ENCODE measurements around the gene SLC39A2.
"Not testable (repeated sequence)": the region's sequence is repeated elsewhere in the genome, so short reads cannot be mapped to it uniquely, and the experiment has no call there.

SLC39A2 gene

DNA sequence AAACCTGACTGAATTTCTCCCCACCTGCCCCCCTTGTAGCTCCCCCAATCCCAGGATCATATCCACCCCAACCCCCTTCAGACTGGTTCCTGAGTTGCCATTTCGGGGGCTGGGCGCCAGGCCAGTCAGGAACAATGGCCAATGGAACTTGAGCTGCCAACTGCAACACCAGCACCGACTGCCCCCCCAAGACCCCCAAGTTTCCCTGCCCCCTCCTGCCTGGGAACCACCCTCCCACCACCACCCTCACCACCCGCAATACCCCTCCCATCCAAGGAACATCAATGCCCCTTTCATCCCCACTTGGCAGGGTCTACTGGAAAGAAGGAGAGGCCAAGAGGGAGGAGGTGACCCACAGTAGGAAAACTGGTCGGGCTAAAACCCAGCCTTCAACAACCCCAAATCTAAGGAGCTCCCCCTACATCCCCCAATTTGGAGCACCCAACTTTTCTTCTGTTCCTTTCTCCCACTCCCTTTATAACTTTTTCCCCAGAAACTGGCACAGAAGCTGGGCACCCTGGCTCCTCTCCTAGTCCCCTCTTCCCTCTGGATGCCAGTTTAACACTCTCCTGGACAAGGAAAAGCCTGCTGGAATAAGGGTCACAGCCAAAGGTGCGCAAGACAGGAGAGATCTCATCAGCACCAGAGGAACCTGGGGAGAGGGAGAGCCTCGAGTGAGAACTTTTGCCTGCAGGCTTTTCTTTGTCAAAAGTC is 27.3 kb downstream of the SLC39A2 start:
- no peak for DNase-seq

DNA sequence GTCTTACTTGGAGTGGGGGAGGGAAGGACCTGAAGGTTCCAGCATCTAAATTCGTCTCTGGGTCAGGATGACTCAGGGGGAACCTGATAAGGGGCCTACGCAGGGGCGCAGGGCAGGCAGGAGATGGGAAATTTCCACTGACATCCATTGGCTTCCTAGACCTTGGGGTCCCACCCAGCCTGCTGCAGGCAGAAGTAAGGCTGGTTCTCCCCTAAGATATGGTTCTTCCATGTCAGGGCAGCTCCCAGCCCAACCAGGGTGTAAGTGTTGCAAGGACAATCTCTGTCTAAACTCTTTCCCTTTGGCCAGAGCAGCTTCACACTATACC is 27.9 kb downstream of the SLC39A2 start:
- no peak for DNase-seq

DNA sequence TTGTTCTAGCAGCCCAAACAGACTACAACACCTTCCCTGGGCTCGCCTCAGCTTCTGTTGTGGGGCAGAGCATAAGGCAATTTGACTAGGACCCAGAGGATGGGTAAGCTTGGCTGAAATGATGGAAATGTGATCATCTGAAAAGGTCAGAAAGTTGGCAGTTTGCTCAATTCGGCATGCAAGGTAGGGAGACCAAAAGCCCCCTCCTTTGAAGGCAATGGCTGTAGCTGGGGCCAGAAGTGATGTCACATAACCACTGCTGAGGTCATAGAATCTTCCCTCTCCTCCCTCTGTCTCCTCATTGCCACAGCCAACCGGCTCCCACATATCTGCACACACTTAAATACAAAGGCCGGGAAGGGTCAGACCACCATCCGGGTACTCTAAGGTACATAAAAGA is 30.8 kb downstream of the SLC39A2 start, which contains the start of gene TPPP2:
Gene TPPP2 (plus strand): TSS at position 301 of the 400 bp plus-strand sequence. CDS start 365 bp downstream, outside the sequence.
- no peak for DNase-seq

DNA sequence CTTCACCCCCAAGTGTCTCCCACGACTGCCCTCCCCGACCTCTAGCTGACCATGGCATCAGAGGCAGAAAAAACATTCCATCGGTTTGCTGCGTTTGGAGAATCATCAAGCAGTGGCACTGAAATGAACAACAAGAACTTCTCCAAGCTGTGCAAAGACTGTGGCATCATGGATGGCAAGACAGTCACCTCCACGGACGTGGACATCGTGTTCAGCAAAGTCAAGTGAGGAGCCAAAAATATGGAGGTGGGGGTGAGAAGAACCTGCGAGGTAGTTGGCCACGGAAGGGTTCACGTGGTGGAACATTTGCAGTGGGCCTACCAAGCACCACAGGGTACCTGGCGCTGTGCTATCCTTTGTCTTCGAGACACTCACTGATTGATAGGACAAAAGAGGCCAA is 31.4 kb downstream of the SLC39A2 start:
- DNase-seq = no peak

DNA sequence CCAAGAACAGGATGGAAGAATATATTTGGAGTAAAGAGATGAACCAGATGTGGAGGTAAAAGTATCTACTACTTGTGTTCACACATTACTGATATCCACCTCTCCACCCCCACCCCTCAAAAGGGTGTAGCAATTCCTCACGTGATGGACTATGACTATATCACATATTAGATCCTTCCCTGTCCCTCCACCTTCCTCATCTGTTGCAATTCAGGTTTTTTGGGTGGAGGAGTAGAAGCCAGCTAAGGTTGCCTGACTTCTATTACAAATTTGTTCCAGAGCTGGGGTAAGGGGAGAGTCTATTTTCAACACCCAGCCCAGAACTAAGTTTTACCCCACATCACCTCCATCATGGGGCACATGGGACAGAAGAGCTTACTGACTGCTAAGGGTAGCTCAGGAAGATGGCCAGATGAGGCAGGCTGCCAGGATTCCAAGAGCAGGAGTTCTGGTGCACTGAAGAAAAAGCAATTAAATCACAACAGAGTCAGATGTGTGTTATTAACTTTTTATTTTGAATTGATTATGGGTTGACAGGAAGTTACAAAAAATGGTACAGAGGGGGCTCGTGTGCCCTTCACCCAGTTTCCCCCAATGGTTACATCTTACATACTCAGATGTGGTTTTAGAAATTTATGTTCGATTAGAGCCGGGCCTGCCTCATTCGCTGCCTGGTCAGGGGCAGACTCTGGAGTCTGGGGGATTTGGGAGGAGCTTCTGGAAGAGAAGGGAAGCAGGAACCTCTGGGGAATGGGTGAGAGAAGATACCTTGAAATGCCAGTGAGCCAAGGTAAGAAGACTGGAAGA is 33.4 kb downstream of the SLC39A2 start:
- no peak for DNase-seq

DNA sequence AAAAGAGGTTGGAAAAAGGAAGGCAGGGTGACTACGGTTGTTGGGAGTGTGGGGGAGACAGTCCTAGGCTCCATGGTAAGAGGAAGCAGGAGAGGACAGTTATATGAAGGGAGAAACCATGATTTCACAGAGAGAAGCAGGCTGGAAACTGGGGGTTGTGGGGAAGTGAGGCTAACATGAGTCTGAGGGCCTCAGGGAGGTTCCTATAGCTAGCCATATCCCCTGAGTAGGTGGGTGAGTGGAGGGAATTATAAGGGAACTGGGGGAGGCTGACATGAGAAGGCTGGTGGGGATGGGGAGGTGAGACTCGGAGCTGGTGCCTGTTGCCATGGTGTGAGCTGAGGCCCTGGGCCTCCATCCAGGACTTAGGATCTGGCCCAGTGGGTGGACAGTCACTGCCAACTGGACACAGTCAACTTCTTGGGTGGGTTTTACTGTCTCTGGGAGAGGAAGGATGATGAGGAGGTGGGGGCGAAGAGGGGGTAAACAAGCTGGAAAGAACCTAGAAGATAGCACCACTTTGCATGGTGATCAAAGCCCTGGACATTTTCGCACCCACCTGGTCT is 34.1 kb downstream of the SLC39A2 start:
- DNase-seq = no peak

DNA sequence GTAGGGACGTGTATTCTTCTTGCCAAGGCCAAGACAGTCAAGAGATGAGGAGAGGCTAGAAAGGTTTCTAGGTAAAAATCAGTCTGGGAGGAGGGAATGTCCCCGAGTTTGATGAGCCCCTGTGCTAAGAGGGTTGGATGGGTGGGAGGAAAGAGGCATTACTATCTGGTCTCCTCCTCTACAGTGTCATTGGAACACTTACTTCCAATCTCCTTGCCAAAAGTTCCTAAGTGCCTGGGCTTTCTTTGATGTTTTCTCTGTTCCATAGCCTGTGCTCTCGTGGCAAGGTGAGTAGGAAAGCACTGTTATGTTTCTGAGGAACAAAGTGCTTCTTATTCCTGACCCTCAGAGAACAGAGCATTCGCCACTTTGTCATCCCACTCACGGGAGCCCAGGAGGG is 35.6 kb downstream of the SLC39A2 start, which contains the start of gene RNASE13:
Gene RNASE13 (minus strand): TSS at position 101 of the 400 bp plus-strand sequence. CDS start 519 bp downstream, outside the sequence.
- no peak for DNase-seq

DNA sequence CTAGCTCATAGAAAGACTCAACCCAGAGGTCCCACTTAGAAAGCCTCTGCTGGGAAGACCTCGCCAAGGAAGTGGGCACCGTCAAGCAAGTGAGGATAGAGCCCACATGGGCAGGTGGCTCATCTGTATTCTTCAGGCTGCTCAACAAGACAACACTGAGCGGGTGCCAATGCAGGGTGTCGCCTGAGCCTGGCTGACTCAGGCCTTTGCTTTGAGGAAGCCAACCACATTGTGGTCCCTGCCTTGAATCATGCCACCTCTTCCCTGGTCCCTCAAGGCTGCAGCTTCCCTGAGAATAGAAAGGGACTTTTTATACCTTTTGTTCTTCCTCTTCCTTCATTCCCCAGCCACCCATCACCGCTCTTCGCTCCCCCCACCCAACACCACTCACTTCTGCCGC is 37.7 kb downstream of the SLC39A2 start:
- no peak for DNase-seq

DNA sequence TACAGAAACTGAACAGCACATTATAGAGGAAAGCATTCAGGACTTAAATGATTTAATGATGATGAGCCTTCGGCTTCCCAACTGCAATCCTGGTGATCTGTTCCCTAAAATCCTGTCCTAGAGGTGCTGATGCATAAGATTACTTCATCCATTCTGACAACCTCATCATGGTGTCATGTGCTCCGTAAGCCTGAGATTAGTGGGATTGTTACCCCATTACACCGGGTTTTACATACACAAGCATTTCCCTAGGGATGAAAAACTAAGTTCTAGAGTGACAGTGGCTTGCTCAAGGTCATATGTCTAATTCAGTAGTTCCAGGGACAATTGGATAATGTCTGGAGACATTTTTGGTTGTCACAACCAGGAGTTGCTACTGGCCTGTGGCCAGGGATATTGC is 38.1 kb downstream of the SLC39A2 start:
- DNase-seq = no peak

DNA sequence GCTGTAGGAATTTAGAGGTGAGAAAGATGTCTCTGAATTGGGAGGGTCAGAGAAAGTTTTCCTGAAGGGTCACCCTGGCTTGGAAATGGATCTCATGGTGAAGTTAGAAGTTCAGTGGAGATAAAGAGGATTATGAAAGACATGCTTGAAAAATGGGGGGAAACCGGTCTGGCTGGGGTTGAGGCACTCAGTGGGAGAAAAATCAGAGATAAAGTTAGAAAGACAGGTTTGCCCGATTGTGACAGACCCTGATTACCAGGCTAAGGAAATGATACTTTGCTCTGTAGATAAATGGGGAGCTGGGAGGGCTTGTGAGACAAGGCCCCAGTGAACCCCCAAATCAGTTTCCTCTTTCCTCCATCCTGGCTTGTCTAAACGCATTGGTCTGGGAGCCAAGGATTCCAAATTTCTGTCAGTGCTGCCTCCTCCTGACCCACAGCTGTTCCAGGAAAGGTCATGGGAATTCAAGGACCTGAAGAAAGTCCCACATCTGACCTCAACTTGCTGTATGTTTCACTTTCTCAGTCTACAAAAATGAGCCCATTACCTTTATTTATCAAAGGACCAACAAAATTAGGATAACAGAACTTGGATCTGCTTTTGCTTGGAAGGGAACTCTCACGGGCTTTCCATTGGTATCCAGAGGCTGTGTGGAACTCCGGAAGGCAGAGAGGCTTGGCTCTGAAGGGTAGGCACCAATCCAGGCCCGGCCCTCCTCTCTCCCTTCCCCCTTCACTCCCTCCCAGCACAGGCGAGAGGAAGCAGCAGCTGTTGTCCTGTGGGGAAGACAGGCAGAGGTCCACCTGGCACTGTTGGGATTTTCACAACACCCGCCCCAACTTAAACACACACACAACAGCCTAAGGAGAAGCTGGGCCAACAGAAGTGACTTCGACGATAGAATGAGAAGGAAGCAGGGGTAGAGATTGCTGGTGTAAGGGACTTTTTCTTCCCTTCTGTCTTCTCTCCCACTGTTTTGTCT is 39.6 kb downstream of the SLC39A2 start:
- peak; percentile 27 for DNase-seq

DNA sequence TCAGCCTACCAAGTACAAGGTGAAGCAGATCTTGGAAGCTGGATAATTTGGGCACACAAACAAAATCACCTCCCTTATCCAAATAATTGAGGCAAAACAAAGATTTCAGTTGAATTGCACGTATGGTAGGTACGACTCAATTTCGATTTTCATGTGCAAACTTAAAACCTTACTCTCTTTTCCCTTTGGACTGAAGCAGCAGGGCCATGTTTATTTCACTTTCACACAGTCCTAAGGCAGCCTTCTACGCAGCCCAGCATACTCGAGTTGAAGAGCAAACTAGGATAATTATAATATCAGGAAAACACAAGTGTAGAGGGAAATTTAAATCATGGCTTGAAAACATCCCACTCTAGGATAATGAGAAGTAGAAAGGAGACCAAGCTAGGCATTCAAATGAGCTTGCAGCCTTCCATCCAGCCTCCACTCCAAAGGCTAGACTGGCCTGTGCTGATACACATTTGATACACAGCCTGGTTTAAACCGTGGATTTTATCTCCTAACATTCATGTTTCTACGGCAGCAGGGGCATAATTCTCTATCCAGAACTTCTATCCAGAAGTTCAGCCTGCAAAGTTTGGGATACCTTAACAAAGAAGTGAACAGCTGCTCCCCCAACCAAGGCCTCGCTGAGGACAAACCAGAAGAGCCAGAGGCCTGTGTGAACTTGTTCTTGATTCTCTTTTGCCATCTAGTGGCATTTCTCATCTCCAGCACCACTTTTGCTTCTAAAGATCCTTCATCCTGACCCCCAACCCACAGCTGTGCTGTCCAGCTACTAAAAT is 40.7 kb downstream of the SLC39A2 start:
- DNase-seq = peak; percentile 54

DNA sequence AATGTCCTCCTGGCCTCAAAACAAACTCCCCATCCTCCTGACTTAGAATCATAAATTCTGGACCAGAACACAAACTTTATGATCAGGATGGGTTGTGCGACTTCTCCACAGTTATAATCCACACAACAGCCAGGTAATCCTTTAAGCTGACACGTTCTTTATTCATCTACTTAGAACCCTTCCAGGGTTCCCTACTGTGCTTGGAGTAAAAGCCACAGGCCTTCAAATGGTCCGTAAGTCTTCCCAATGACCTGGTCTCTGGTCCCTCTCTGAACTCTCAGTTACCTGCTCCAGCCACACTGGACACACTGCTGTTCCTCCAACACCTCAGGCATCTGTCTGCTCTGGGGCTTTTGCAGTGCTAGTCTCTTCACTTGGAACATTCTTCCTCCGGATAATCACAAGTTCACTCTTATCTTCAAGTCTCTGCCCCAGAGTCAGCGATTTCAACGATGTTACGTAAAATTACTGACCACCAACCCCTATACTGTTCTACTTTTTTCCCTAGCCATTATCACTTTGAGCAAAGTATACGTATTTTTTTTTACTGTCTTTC is 41.4 kb downstream of the SLC39A2 start:
- no peak for DNase-seq

DNA sequence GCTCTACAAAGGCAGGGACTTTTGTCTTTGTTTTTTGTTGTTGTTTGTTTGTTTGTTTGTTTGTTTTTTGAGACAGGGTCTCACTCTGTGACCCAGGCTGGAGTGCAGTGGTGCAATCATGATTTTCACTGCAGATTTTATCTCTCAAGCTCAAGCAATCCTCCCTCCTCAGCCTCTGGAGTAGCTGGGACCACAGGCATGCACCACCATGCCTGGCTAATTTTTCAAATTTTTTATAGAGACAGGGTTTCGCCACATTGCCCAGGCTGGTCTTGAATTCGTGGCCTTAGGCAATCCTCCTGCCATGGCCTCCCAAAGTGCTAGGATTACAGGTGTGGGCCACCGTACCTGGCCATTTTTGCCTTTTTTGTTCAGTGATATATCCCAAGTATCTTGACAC is 41.8 kb downstream of the SLC39A2 start:
- DNase-seq = not testable (repeated sequence)

DNA sequence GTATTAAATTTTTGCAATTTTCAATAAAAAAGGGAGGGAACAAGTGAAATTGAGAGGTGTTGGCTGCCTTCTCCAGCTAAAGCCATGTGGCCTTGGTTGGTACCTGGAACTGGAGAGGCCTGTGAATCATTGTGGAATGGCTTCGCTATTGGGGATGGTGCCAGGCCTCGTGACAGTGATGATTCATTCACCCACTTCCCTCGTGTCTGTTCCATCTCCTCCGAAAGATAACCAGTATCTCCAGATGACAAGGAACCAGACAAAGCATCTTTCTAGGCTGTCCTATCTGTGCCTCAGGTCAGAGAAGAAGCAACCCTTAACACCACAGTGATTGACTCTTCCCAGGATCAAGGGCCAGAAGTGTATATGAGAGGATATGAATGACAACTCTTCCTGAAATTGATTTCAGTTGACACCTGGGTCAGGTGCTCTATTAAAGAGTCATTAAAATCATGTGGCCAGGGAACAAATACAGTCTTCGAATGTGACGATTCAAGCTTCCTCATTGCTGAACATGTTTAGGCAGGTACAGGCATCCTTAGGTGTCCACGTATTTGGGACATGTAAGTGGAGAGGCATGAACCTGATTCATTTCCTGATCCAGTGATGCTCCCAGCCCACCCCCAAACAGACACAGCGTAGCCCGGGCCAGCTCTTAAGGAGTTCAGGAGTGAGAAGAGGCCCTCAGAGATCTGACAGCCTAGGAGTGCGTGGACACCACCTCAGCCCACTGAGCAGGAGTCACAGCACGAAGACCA is 42.8 kb downstream of the SLC39A2 start, which contains the start of gene RNASE7:
Gene RNASE7 (plus strand): TSS at position 687 of the 758 bp plus-strand sequence. CDS start 631 bp downstream, outside the sequence.
- no peak for DNase-seq

DNA sequence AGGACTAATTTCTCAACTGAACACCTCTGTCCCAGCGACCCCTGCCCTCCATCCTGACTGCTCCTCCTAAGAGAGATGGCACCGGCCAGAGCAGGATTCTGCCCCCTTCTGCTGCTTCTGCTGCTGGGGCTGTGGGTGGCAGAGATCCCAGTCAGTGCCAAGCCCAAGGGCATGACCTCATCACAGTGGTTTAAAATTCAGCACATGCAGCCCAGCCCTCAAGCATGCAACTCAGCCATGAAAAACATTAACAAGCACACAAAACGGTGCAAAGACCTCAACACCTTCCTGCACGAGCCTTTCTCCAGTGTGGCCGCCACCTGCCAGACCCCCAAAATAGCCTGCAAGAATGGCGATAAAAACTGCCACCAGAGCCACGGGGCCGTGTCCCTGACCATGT is 43.8 kb downstream of the SLC39A2 start:
- DNase-seq = no peak

DNA sequence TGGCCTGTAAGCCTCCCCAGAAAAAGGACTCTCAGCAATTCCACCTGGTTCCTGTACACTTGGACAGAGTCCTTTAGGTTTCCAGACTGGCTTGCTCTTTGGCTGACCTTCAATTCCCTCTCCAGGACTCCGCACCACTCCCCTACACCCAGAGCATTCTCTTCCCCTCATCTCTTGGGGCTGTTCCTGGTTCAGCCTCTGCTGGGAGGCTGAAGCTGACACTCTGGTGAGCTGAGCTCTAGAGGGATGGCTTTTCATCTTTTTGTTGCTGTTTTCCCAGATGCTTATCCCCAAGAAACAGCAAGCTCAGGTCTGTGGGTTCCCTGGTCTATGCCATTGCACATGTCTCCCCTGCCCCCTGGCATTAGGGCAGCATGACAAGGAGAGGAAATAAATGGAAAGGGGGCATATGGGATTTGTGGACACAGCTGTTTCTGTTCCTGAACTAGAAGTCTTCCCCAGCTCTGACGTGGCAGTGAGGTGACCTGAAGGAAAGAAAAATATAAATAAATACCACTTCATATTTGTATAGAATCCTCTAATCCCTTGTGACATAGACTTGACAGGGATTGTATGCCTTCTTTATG is 44.4 kb downstream of the SLC39A2 start:
- DNase-seq = no peak

DNA sequence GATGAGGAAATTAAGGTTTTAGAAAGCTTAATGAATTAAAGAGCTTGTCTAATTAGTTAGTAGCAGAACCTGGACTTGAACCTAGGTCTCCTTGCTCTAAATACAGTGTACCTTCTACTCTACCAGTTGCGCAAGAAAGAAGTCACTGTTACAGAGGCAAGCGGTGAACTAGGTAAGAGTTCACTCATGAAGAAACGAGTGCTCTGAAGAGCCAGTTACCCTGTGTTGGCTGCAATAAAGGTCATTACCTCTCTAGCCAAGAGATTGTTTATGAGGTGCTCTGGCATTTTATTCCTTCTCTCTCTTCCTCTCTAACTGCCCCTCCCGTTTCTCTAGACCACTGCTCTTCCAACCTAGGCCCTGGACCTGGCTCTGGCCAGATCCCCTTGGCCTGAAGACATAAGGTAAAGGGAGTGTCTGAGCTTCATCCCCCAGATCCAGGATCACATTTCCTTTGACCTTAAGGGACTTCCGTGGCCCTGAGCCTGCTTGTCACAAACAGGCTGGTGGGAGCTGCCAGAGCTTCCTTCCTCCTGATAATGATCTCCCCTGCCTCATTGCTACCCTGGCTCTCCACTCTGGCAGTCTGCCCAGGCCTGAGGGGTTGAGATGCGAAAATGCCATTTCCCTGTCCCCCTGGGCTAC is 45.0 kb downstream of the SLC39A2 start:
- peak; percentile 32 for DNase-seq

DNA sequence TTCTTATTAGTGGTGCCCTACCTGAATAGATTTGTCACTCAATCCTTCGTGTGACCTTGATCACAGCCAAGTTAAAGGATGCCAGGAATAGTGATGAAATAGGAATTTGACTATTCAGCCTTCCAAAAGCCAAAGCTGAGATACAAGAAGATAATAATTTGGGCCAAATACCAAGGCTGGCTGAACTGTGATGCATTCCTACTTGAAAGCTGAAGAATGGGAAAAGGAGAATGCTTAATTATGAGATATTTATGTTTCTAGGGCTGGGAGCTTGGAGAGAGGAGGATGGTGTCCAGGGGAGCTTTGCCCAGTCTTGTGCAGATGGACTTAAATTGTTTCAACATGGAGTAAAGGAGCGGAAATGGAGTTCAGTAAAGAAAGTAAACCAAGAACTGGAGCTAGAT is 48.3 kb downstream of the SLC39A2 start:
- no peak for DNase-seq

DNA sequence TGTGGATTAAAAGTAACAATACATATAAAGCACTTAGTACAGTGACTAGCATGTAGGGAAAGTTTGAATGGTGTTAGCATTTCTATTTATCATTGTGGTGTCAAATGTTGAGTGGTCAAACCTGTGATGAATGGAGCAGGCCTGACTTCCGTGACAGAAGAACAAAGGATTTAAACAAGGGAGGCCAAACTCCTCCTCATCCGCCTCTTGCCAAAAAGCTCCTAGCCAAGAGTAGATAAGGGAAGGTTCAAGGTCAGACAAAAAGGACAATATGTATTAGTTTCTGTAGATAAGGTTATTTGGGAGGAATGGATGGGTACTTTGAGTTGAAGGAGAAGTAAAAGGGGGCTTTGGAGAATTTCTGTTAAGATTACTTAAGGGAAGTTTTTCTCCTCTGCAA is 49.5 kb downstream of the SLC39A2 start:
- DNase-seq = no peak

DNA sequence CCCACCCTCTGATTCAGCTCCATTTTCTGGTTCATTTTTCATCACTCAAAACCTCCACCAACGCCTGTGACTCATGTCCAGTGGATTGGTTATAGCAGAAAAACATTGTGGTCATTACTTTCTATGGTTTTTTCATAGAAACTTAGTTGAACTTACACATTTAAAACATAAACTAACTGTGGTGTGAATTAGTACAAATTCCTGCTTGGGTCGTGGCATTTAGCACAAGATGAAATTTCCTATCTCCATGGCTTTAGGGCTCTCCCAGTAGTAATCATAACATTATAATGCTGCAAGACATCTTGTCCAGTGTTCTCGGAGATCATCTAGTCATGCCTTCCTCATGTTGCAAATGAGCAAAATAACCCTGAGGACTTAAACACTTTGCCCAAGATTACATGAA is 50.2 kb downstream of the SLC39A2 start:
- DNase-seq = no peak
